SU-DHL-6 (cell line): ENCODE measurements around the gene RNASET2.

Experiments used
- EZH2phosphoT487 ChIP-seq: fragments of 200-600 bp; sonication (generic), shearing (Covaris generic); conservative IDR thresholded peaks from 2 replicates; pipeline ENCODE4 v1.6.1; 2018; ENCODE audit warnings: mild to moderate bottlenecking, antibody characterized with exemption, low read length, moderate library complexity, mixed read lengths
- TF ChIP-seq, protein P1 (sequence below): fragments of 200-600 bp; sonication (generic); IDR thresholded peaks from one replicate; pipeline ENCODE4 v1.5.1; 2017; ENCODE audit warnings: antibody characterized with exemption, mild to moderate bottlenecking, low read length, moderate library complexity; ENCODE audit not compliant: insufficient read depth, poor library complexity, severe bottlenecking

DNA sequence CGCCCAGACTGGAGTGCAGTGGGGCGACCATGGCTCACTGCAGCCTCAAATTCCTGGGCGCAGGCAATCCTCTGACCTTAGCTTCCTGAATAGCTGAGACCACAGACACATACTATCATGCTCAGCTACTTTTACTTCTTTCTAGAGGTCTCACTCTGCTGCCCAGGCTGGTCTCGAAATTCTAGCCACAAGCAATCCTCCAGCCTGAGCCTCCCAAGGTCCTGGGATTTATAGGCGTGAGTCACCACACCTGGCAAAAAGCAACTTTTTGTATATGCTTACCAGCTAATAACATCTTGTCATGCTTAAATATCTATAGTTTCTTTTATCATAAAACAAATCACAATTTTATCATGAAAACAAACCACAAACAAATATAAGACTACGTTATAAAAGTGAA lies 23.0 kb downstream of the RNASET2 start:
- TF ChIP-seq EZH2phosphoT487, result no peak
- TF ChIP-seq, protein P1, sequence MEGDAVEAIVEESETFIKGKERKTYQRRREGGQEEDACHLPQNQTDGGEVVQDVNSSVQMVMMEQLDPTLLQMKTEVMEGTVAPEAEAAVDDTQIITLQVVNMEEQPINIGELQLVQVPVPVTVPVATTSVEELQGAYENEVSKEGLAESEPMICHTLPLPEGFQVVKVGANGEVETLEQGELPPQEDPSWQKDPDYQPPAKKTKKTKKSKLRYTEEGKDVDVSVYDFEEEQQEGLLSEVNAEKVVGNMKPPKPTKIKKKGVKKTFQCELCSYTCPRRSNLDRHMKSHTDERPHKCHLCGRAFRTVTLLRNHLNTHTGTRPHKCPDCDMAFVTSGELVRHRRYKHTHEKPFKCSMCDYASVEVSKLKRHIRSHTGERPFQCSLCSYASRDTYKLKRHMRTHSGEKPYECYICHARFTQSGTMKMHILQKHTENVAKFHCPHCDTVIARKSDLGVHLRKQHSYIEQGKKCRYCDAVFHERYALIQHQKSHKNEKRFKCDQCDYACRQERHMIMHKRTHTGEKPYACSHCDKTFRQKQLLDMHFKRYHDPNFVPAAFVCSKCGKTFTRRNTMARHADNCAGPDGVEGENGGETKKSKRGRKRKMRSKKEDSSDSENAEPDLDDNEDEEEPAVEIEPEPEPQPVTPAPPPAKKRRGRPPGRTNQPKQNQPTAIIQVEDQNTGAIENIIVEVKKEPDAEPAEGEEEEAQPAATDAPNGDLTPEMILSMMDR, result no peak
